CD4-positive, alpha-beta memory T cell (primary cell): ENCODE data around the gene RAMP2. TPM values are rescaled to one million over a fixed set of nuclear protein-coding genes. Genes with fewer than 3 reads are reported as not detected.

Experiments
- CTCF ChIA-PET: fragments of 350-600 bp; sonication (Branson Sonifier 250); formaldehyde crosslinking; loops from one replicate; lab custom pipeline; 2021; ENCODE audit warnings: inconsistent platforms; ENCODE audit not compliant: partially characterized antibody; lab: Charles Lee
- POLR2A ChIA-PET: fragments of 350-600 bp; sonication (Branson Sonifier 250); formaldehyde crosslinking; loops from one replicate; lab custom pipeline; 2021; ENCODE audit not compliant: partially characterized antibody; lab: Charles Lee
- DNase-seq, 5 donors: peaks; one replicate each; pipeline versions ENCODE4 v3.0.0 to v3.0.0-alpha.2; 2020 to 2022; ENCODE audit warnings: mixed read lengths in 1 of 5
- H3K27ac ChIP-seq: one replicate; pipeline ENCODE4 v1.7.0; 2013; ENCODE audit warnings: low read depth, low read length
- H3K27me3 ChIP-seq: 2 replicates; pipeline ENCODE4 v1.7.0; 2013; ENCODE audit warnings: mild to moderate bottlenecking, low read length, moderate library complexity; ENCODE audit not compliant: insufficient read depth
- H3K36me3 ChIP-seq: 2 replicates; pipeline ENCODE4 v1.7.0; 2013; ENCODE audit warnings: mild to moderate bottlenecking, low read length, moderate library complexity; ENCODE audit not compliant: insufficient read depth
- H3K4me1 ChIP-seq: 2 replicates; pipeline ENCODE4 v1.7.0; 2013; ENCODE audit warnings: mild to moderate bottlenecking, low read length, moderate library complexity; ENCODE audit not compliant: insufficient read depth
- H3K4me3 ChIP-seq, 2 donors: one replicate each; pipeline ENCODE4 v1.7.0; 2013; ENCODE audit warnings: low read length in 2 of 2, mild to moderate bottlenecking in 1 of 2
- H3K9me3 ChIP-seq, 2 donors: one replicate each; pipeline ENCODE4 v1.7.0; 2013; ENCODE audit warnings: low read length in 2 of 2, control low read depth in 1 of 2; ENCODE audit not compliant: control insufficient read depth in 1 of 2
- H3K27ac Mint-ChIP-seq, 7 donors: one replicate each; pipeline ENCODE4 v1.8.0; 2020 to 2021; ENCODE audit warnings: mixed read lengths in 7 of 7, mild to moderate bottlenecking in 6 of 7, inconsistent platforms in 3 of 7, moderate library complexity in 3 of 7
- H3K27me3 Mint-ChIP-seq, 2 donors: one replicate each; pipeline ENCODE4 v1.8.0; 2020 to 2021; ENCODE audit warnings: mixed read lengths in 2 of 2
- H3K36me3 Mint-ChIP-seq, 2 donors: one replicate each; pipeline ENCODE4 v1.8.0; 2020 to 2021; ENCODE audit warnings: mixed read lengths in 2 of 2, inconsistent platforms in 1 of 2, mild to moderate bottlenecking in 1 of 2
- H3K4me1 Mint-ChIP-seq, 4 donors: one replicate each; pipeline ENCODE4 v1.8.0; 2020 to 2021; ENCODE audit warnings: mixed read lengths in 4 of 4, mild to moderate bottlenecking in 1 of 4
- H3K4me3 Mint-ChIP-seq, 8 donors: one replicate each; pipeline ENCODE4 v1.8.0; 2020 to 2021; ENCODE audit warnings: mixed read lengths in 8 of 8, mild to moderate bottlenecking in 7 of 8, moderate library complexity in 6 of 8, inconsistent platforms in 3 of 8
- H3K9me3 Mint-ChIP-seq, 8 donors: one replicate each; pipeline ENCODE4 v1.8.0; 2020 to 2021; ENCODE audit warnings: mixed read lengths in 8 of 8, mild to moderate bottlenecking in 5 of 8, inconsistent platforms in 3 of 8, moderate library complexity in 1 of 8
- intact Hi-C: fragments of 100-400 bp; cut with micrococcal nuclease; formaldehyde crosslinking; loops from one replicate; pipeline ENCODE4 v1.15.1; 2023
- polyA plus RNA-seq, 2 donors: library from polyadenylated mRNA; unstranded; fragments of 300-500 nt; fragmentation: Illumina TruSeq; gene quantifications; one replicate each; pipeline ENCODE4 v1.2.3, GENCODE V29; 2021
- total RNA-seq, 2 experiments: library from RNA; stranded (reverse); gene quantifications; one replicate each; pipeline ENCODE4 v1.2.3, GENCODE V29; 2021

Gene RAMP2
- total and polyA plus RNA-seq, 4 experiments from 2014 or later: not detected

GRCh38 chr17:42783062-42783790, 22.2 kb downstream of the RAMP2 start:
- no peak for DNase-seq
- peaks cover 14% of the 10 kb centered on the region for H3K36me3 ChIP-seq
- ChIA-PET POLR2A (no interaction called here), CTCF (no interaction called here)
- H3K27ac ChIP-seq: no peak overlapping the region
- peaks cover 18 to 44% (median 26%) of the 10 kb centered on the region in 4 donors for H3K4me1 Mint-ChIP-seq
- H3K4me3 Mint-ChIP-seq: peak overlapping the region in 2 of 8 donors; percentile 28 to 40
- H3K9me3 Mint-ChIP-seq: peaks cover 0 to 2% (median 0%) of the 10 kb centered on the region in 8 donors
- peaks cover 47 to 59% of the 10 kb centered on the region in 2 donors for H3K27me3 Mint-ChIP-seq
- peaks cover 44% of the 10 kb centered on the region for H3K27me3 ChIP-seq
- H3K4me3 ChIP-seq: no peak overlapping the region
- H3K9me3 ChIP-seq: no peaks in the 10 kb centered on the region
- intact Hi-C loops: no loop called here
- peaks cover 16 to 17% of the 10 kb centered on the region in 2 donors for H3K36me3 Mint-ChIP-seq
- H3K27ac Mint-ChIP-seq: no peak overlapping the region
- H3K4me1 ChIP-seq: peaks cover 16% of the 10 kb centered on the region

GRCh38 chr17:42783791-42784138, 22.7 kb downstream of the RAMP2 start:
- DNase-seq: no peak
- peaks cover 18 to 44% (median 26%) of the 10 kb centered on the region in 4 donors for H3K4me1 Mint-ChIP-seq
- H3K4me1 ChIP-seq: peaks cover 16% of the 10 kb centered on the region
- CTCF ChIA-PET: no interaction called here
- peaks cover 8% of the 10 kb centered on the region for H3K36me3 ChIP-seq
- no peaks in the 10 kb centered on the region for H3K9me3 ChIP-seq
- H3K27me3 Mint-ChIP-seq: peaks cover 47 to 60% of the 10 kb centered on the region in 2 donors
- H3K27ac ChIP-seq: no peak overlapping the region
- intact Hi-C loops: no loop called here
- peak overlapping the region in 2 of 8 donors; percentile 28 to 40 for H3K4me3 Mint-ChIP-seq
- H3K4me3 ChIP-seq: no peak overlapping the region
- H3K27me3 ChIP-seq: peaks cover 44% of the 10 kb centered on the region
- POLR2A ChIA-PET: no interaction called here
- peak overlapping the region in 1 of 7 donors; percentile 60 for H3K27ac Mint-ChIP-seq
- peaks cover 11 to 12% of the 10 kb centered on the region in 2 donors for H3K36me3 Mint-ChIP-seq
- peaks cover 0 to 2% (median 0%) of the 10 kb centered on the region in 8 donors for H3K9me3 Mint-ChIP-seq

GRCh38 chr17:42784409-42784808, 23.4 kb downstream of the RAMP2 start:
- peaks cover 2% of the 10 kb centered on the region for H3K36me3 ChIP-seq
- H3K4me3 ChIP-seq: no peak overlapping the region
- H3K36me3 Mint-ChIP-seq: peaks cover 5 to 6% of the 10 kb centered on the region in 2 donors
- H3K4me1 ChIP-seq: peaks cover 16% of the 10 kb centered on the region
- H3K27me3 Mint-ChIP-seq: peaks cover 47 to 57% of the 10 kb centered on the region in 2 donors
- DNase-seq: no peak
- peaks cover 18 to 40% (median 26%) of the 10 kb centered on the region in 4 donors for H3K4me1 Mint-ChIP-seq
- H3K4me3 Mint-ChIP-seq: peak overlapping the region in 5 of 8 donors; percentile 17 to 75 (median 59)
- peaks cover 0 to 2% (median 0%) of the 10 kb centered on the region in 8 donors for H3K9me3 Mint-ChIP-seq
- intact Hi-C loops: no loop called here
- no peak overlapping the region for H3K27ac Mint-ChIP-seq
- POLR2A ChIA-PET: no interaction called here
- no peaks in the 10 kb centered on the region for H3K9me3 ChIP-seq
- no peak overlapping the region for H3K27ac ChIP-seq
- peaks cover 44% of the 10 kb centered on the region for H3K27me3 ChIP-seq
- CTCF ChIA-PET: no interaction called here

- peaks cover 0 to under 1% of the 10 kb centered on the region in 2 donors for H3K36me3 Mint-ChIP-seq
- Histone ChIP-seq H3K9me3 (no peaks in the 10 kb centered on the region), H3K27me3 (peaks cover 44% of the 10 kb centered on the region), H3K4me1 (peaks cover 16% of the 10 kb centered on the region), H3K27ac (no peak overlapping the region), H3K4me3 (no peak overlapping the region), H3K36me3 (no peaks in the 10 kb centered on the region)
- H3K27me3 Mint-ChIP-seq: peaks cover 44 to 53% of the 10 kb centered on the region in 2 donors
- peaks cover 0 to 2% (median 0%) of the 10 kb centered on the region in 8 donors for H3K9me3 Mint-ChIP-seq
- peaks cover 16 to 35% (median 26%) of the 10 kb centered on the region in 4 donors for H3K4me1 Mint-ChIP-seq
- peak overlapping the region in 6 of 8 donors; percentile 17 to 75 (median 54) for H3K4me3 Mint-ChIP-seq
- DNase-seq: no peak
- H3K27ac Mint-ChIP-seq: no peak overlapping the region
- intact Hi-C loops: no loop called here
- ChIA-PET CTCF (no interaction called here), POLR2A (interaction anchor here (1.2 kb wide), 1 partner anchor 11 kb away, joined by 5 read pairs; the partner anchor contains the start of gene VPS25)
These were observed 24.0 kb downstream of the RAMP2 start for GRCh38 chr17:42784811-42785592.

- DNase-seq: no peak
- H3K27ac ChIP-seq: no peak overlapping the region
- Mint-ChIP-seq H3K36me3 (no peaks in the 10 kb centered on the region), H3K27me3 (peaks cover 38 to 49% of the 10 kb centered on the region in 2 donors), H3K4me3 (no peak overlapping the region), H3K27ac (no peak overlapping the region), H3K9me3 (peaks cover 0 to 2% (median 0%) of the 10 kb centered on the region in 8 donors), H3K4me1 (peaks cover 16 to 30% (median 22%) of the 10 kb centered on the region in 4 donors)
- POLR2A ChIA-PET: interaction anchor here (1.0 kb wide), 1 partner anchor 165 kb away, joined by 3 read pairs; no protein-coding TSS in a partner anchor
- CTCF ChIA-PET: no interaction called here
- H3K9me3 ChIP-seq: no peaks in the 10 kb centered on the region
- intact Hi-C loops: no loop called here
- peaks cover 16% of the 10 kb centered on the region for H3K4me1 ChIP-seq
- peaks cover 36% of the 10 kb centered on the region for H3K27me3 ChIP-seq
- no peaks in the 10 kb centered on the region for H3K36me3 ChIP-seq
- H3K4me3 ChIP-seq: no peak overlapping the region
These were observed 26.2 kb downstream of the RAMP2 start for GRCh38 chr17:42787266-42787665.

GRCh38 chr17:42791948-42792347, 30.9 kb downstream of the RAMP2 start:
- H3K27me3 ChIP-seq: no peaks in the 10 kb centered on the region
- peaks cover 4 to 11% of the 10 kb centered on the region in 2 donors for H3K27me3 Mint-ChIP-seq
- peaks cover 0 to 2% (median 0%) of the 10 kb centered on the region in 8 donors for H3K9me3 Mint-ChIP-seq
- no peak overlapping the region for H3K4me3 Mint-ChIP-seq
- no peak for DNase-seq
- intact Hi-C loops: no loop called here
- peaks cover 4 to 6% of the 10 kb centered on the region in 2 donors for H3K36me3 Mint-ChIP-seq
- H3K4me1 ChIP-seq: no peaks in the 10 kb centered on the region
- no peaks in the 10 kb centered on the region for H3K9me3 ChIP-seq
- no peak overlapping the region for H3K27ac ChIP-seq
- ChIA-PET CTCF (no interaction called here), POLR2A (no interaction called here)
- H3K4me3 ChIP-seq: no peak overlapping the region
- H3K27ac Mint-ChIP-seq: no peak overlapping the region
- H3K36me3 ChIP-seq: no peaks in the 10 kb centered on the region
- peaks cover 0 to 6% (median 3%) of the 10 kb centered on the region in 4 donors for H3K4me1 Mint-ChIP-seq

- Histone ChIP-seq H3K27me3 (no peaks in the 10 kb centered on the region), H3K9me3 (no peaks in the 10 kb centered on the region), H3K4me1 (peaks cover 4% of the 10 kb centered on the region), H3K4me3 (no peak overlapping the region), H3K27ac (no peak overlapping the region), H3K36me3 (no peaks in the 10 kb centered on the region)
- intact Hi-C loops: no loop called here
- Mint-ChIP-seq H3K27ac (no peak overlapping the region), H3K4me1 (peaks cover 4 to 10% (median 7%) of the 10 kb centered on the region in 4 donors), H3K9me3 (peaks cover 0 to under 1% (median 0%) of the 10 kb centered on the region in 8 donors), H3K4me3 (no peak overlapping the region), H3K27me3 (peaks cover 3 to 10% of the 10 kb centered on the region in 2 donors), H3K36me3 (peaks cover 4 to 6% of the 10 kb centered on the region in 2 donors)
- POLR2A ChIA-PET: no interaction called here
- no peak for DNase-seq
- CTCF ChIA-PET: no interaction called here
These were observed 31.5 kb downstream of the RAMP2 start for GRCh38 chr17:42792545-42792944.
